Heart left ventricle (tissue), 13 donors: Measurements from ENCODE around the gene NAT16.

ENCODE experiments used
- POLR2A ChIP-seq, 2 donors: fragments of 450-650 bp; IDR thresholded peaks; one replicate each; pipeline ENCODE4 v1.6.1; 2017; ENCODE audit warnings: antibody characterized with exemption in 2 of 2, mild to moderate bottlenecking in 2 of 2, moderate library complexity in 2 of 2
- TF ChIP-seq, protein P1 (sequence below), 12 donors: fragments of 200-600 bp; sonication (generic) in 4 of 12; IDR thresholded peaks; one replicate each; pipeline versions ENCODE4 v1.5.0 to v1.8.0; 2018 to 2022; ENCODE audit warnings: antibody characterized with exemption in 12 of 12, mild to moderate bottlenecking in 5 of 12
- donor health status: ischemic (EF 13 %, LVEDD 7.1; RV severe dilation, severe dysfunction).
- donor health status: DM: no; HTN: yes; CAD: no.
- donor health status: DM: no; HTN: no; CAD: no.
- donor health status: ischemic (EF 25% LVEDD 6.9; RV normal size, moderate dysfunction).
- donor health status: ischemic (EF 25% LVEDD 5.7; RV mildly dilated, moderate dysfunction).
- donor health status: ischemic (EF 35%, LVEDD 5.7; RV mildly dilated, moderate dysfunction).
- donor health status: nonischemic (EF 11% LVEDD 7.7; RV severe dilation, severe dysfunction).
- donor health status: DM: yes; HTN: yes; CAD: no.
- donor health status: PGD.
- donor health status: ischemic (EF 29% LVEDD 5.4; RV normal size, mild dysfunction).
- donor health status: nonischemic (EF 23%, LVEDD 6.1; RV moderate dilation, normal function).

GRCh38 chr7:101216001-101216859, 36.1 kb upstream of the NAT16 start:
- TF ChIP-seq, protein P1, sequence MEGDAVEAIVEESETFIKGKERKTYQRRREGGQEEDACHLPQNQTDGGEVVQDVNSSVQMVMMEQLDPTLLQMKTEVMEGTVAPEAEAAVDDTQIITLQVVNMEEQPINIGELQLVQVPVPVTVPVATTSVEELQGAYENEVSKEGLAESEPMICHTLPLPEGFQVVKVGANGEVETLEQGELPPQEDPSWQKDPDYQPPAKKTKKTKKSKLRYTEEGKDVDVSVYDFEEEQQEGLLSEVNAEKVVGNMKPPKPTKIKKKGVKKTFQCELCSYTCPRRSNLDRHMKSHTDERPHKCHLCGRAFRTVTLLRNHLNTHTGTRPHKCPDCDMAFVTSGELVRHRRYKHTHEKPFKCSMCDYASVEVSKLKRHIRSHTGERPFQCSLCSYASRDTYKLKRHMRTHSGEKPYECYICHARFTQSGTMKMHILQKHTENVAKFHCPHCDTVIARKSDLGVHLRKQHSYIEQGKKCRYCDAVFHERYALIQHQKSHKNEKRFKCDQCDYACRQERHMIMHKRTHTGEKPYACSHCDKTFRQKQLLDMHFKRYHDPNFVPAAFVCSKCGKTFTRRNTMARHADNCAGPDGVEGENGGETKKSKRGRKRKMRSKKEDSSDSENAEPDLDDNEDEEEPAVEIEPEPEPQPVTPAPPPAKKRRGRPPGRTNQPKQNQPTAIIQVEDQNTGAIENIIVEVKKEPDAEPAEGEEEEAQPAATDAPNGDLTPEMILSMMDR (IDR thresholded peaks at IDR 0.05) = no peak
- no peak for TF ChIP-seq POLR2A (IDR thresholded peaks at IDR 0.05)
